H1 (cell line): Measurements from ENCODE around the gene ADAMTS14. TPM values are rescaled to one million over a fixed set of nuclear protein-coding genes. Genes with fewer than 3 reads are reported as not detected.

Source experiments
- YY1 ChIP-seq: IDR thresholded peaks from 2 replicates; pipeline ENCODE4 v1.6.1; 2011; ENCODE audit warnings: low read depth, mild to moderate bottlenecking, low read length
- polyA plus RNA-seq, 7 experiments: library from polyadenylated mRNA; depleted of rRNA in 3 of 7; stranded (reverse) in 5 of 7; unstranded in 2 of 7; fragments of >200 nt in 5 of 7; fragments of 200-250 nt in 2 of 7; gene quantifications; 1 replicate in 5 of 7; 2 replicates in 1 of 7; 4 replicates in 1 of 7; pipeline versions ENCODE4 v1.2.1 to v1.2.3, GENCODE V29; 2011 to 2013; ENCODE audit warnings: missing spikeins in 2 of 7, mixed read lengths in 2 of 7
- total RNA-seq: library from RNA; stranded (reverse); fragmentation: NEBNext Ultra II Directional; extraction: Animal tissue kit (Norgen Biotek cat#: 25700); gene quantifications from 2 replicates; pipeline ENCODE4 v1.2.1, GENCODE V29; 2021

ADAMTS14 gene
- total and polyA plus RNA-seq, 2 of the 8 experiments (the other 6 are each of a cell fraction or from before 2014, with no cell fraction given) = 2.0 to 2.3 TPM

- TF ChIP-seq YY1 = no peak
Observed at GRCh38 chr10:70803775-70804420, 131.6 kb downstream of the ADAMTS14 start (continued).
